Esophagus squamous epithelium (tissue), 4 donors: ENCODE measurements around the gene KIF13A.

Experiments
- CTCF ChIP-seq, 6 experiments: fragments of 450-650 bp in 4 of 6; fragments of 200-600 bp in 2 of 6; sonication (generic) in 2 of 6; IDR thresholded peaks; one replicate each; pipeline ENCODE4 v1.5.1; 2016 to 2019; ENCODE audit warnings: antibody characterized with exemption in 6 of 6, mild to moderate bottlenecking in 4 of 6, moderate library complexity in 4 of 6
- POLR2A ChIP-seq, 4 donors: fragments of 450-650 bp; IDR thresholded peaks; one replicate each; pipeline ENCODE4 v1.6.1; 2017; ENCODE audit warnings: antibody characterized with exemption in 4 of 4, mild to moderate bottlenecking in 4 of 4, moderate library complexity in 3 of 4

- no peak for TF ChIP-seq CTCF (IDR thresholded peaks at IDR 0.05)
- TF ChIP-seq POLR2A (IDR thresholded peaks at IDR 0.05): no peak
Measured at GRCh38 chr6:17851001-17851719, 136.3 kb downstream of the KIF13A start.
